HG02759 (cell line): ENCODE measurements around the gene MAVS.
"Not testable (repeated sequence)": the region's sequence is repeated elsewhere in the genome, so short reads cannot be mapped to it uniquely, and the experiment has no call there.

ENCODE experiments used
- ATAC-seq: cut with Tn5 transposase; IDR thresholded peaks from one replicate; pipeline ENCODE4 v1.9.1; 2021; ENCODE audit warnings: mild to moderate bottlenecking, moderate library complexity; ENCODE audit not compliant: unreplicated experiment

The MAVS gene

DNA sequence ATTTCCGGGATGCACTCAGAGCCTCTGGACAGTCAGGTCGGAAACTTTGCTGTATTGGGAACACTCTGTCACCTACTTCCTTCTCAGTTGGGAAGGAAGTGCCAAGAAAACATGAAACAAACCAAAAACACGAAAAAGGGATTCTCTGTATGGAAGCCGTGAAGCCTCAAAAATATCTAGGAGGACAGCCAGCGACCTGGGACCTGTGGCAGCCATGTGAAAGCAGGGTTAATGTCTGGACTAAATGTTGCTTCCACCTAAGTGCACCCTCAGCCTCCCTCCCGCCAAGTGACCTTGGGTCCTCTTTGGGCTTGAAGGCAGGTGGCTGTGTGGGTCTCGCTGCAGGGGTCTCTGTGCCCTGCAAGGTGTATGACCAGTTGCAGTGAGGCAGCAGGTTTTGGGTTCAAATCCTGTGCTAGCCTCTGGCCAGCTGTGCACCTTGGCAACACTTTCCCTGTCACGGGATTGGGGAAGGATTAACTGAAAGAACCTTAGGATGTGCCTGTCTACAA, 851 bp downstream of the MAVS start:
- no peak for ATAC-seq

DNA sequence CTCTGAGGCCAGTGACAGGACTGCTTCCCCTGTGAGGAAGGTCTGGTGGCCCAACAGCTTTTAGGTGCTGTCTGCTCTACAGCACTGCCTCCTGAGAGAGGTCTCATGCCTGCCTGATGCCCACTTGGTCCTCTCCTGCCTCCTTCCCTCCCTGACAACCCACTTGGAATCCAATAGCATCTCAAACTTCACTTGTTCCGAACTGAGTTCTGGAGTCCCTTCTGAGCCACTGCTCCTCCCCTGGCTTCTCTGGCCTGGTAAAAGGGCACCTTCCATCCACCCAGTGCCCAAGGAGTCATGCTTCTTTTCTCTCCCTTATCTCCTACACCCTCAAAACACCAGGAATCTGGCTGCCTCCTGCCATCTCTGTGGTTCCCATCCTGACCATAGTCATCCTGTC, 1.9 kb downstream of the MAVS start:
- no peak for ATAC-seq

DNA sequence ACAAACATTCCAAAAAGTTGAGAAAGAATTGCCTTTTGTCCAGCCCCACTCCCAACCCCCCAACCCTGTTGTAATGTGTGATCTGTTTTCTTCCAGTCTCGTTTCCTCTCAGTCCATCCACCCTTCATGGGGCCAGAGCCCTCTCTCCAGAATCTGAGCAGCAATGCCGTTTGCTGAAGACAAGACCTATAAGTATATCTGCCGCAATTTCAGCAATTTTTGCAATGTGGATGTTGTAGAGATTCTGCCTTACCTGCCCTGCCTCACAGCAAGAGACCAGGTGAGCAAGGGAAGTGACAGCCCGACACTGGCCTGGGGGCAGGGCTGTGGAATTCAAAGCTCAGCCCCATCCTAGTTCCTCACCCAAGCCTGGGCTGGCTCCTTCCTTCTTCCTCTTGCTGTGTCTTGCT, 7.8 kb downstream of the MAVS start:
- no peak for ATAC-seq

DNA sequence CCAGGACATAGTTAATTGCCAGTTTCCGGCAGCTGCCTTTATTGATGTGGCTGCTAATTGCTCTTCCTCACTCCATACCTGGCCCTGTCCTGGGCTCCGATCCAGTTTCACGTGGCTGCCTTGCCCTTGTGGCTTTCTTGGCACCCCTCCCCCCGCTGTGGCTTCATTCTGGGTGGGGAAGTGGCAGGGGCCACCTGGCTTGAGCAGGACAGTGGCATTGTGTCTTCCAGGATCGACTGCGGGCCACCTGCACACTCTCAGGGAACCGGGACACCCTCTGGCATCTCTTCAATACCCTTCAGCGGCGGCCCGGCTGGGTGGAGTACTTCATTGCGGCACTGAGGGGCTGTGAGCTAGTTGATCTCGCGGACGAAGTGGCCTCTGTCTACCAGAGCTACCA, 10.8 kb downstream of the MAVS start:
- ATAC-seq, result no peak

DNA sequence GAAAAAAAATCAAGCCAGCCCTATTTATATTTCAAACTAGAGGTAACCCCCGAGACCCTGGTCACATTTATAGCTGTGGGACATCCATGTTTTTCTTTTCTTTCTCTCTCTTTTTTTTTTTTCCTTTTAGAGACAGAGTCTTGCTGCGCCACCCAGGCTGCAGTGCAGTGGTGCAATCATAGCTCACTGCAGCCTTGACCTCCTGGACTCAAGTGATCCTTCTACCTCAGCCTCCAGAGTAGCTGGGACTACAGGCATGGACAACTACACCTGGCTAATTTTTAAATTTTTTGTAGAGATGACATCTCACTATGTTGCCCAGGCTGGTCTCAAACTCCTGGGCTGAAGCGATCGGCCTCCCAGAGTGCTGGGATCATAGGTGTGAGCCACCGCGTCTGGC, 12.1 kb downstream of the MAVS start:
- ATAC-seq, result no peak

DNA sequence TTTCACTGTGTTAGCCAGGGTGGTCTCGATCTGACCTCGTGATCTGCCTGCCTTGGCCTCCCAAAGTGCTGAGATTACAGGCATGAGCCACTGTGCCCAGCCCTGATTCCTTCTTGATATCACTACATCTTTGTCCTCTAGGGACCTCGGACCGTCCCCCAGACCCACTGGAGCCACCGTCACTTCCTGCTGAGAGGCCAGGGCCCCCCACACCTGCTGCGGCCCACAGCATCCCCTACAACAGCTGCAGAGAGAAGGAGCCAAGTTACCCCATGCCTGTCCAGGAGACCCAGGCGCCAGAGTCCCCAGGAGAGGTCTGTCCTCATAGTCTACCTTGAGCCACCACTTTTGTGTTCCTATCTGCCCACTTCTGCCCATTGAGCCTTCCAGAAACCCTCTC, 14.6 kb downstream of the MAVS start:
- no peak for ATAC-seq

DNA sequence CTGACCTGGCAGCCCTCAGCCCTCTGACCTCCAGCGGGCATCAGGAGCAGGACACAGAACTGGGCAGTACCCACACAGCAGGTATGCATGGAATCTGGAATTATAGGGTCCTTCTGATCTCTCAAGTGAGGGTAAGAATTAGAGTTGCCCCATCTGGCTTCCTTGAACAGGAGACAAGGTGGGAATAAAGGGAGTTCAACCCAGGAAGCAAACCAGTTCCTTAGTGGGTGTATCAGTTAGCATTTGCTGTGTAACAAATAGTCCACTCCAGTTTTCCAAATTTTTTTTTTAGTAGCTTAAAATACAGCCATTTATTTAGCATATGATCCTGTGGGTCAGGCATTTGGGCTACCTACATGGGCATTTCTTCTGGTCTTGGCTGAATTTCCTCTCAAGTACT, 15.7 kb downstream of the MAVS start:
- no peak for ATAC-seq

DNA sequence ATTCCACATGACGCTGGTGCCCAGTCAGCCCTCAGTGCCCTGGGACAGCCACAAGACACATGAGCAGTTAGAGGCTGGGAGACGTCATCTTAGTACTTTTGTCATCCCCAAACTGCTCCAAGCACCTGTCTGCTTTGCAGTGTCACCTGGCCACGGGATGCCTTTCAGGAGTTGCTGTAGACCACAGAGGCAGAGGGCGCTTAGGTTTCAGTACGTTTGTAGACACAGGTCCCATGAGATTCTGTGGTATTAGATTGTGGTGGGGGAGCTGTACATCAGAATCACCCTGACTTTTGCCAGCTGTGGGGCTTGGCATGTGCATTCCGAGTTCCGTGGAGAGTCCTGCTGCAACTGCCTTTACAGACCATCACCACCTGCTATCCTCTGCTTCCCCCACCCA, 16.7 kb downstream of the MAVS start:
- ATAC-seq, result no peak

DNA sequence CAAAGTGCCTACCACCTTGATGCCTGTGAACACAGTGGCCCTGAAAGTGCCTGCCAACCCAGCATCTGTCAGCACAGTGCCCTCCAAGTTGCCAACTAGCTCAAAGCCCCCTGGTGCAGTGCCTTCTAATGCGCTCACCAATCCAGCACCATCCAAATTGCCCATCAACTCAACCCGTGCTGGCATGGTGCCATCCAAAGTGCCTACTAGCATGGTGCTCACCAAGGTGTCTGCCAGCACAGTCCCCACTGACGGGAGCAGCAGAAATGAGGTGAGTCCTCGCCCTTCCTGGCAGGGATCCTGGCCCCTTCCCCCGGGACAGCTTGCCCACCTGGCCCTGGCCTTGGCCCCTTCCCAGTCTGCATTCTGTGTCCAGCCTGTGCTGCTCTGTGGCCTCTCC, 17.9 kb downstream of the MAVS start:
- no peak for ATAC-seq

DNA sequence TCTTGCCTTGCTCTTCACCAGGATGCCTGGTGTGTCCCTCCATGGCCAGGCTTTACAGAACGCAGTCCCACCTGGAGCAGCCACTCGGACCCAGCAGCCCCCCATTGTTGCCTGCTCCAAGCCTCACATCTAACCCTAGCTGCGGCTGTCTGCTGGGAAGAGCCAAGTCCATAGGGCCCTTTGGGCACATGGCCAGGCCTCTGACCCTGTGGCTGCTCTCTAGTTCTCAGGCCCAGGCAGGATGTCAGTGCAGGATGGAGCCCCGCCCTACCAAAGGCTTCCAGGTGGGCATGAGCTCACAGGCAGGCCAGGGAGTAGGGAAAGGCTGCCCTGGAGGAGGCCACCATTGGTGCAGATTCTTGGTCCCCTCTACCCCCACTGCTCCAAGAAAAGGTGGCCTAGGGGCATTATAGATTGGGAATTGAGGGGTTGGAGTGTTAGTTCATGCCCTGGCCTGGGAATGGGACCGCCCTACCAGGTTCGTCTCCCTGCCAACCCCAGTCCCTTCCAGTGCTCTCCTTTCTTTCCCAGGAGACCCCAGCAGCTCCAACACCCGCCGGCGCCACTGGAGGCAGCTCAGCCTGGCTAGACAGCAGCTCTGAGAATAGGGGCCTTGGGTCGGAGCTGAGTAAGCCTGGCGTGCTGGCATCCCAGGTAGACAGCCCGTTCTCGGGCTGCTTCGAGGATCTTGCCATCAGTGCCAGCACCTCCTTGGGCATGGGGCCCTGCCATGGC, 18.7 kb downstream of the MAVS start:
- no peak for ATAC-seq

DNA sequence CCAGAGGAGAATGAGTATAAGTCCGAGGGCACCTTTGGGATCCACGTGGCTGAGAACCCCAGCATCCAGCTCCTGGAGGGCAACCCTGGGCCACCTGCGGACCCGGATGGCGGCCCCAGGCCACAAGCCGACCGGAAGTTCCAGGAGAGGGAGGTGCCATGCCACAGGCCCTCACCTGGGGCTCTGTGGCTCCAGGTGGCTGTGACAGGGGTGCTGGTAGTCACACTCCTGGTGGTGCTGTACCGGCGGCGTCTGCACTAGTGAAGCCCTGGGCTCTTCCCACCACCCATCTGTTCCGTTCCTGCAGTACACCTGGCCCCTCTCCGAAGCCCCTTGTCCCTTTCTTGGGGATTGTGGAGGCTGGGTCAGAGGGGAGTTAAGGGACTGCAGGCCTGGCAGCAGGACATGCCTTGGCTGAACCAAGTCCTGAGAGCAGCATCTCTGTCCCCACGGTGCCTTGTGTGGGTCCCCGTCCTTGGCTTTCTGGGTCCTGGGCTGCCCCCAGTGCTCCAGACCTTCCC, 19.3 kb downstream of the MAVS start:
- no peak for ATAC-seq

DNA sequence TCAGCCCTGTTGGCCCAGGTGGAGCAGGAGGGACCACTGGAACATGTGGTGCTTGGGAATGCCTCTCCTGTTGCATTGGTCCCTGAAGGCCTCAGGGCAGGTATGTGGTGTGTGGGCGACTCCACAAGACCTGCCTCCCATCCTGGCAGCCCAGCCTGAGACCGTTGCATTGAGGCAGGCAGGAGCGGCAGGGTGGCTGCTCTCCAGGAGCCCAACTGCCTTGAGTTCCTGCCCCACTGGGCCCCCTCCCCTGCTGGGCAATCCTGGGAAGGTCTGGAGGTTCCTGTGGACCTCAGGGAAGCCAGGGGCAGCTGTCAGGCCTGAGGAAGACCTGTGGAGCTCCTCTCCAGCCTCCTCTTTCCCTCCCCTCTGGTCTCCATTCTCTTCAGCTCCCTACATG, 19.8 kb downstream of the MAVS start:
- ATAC-seq, result no peak

DNA sequence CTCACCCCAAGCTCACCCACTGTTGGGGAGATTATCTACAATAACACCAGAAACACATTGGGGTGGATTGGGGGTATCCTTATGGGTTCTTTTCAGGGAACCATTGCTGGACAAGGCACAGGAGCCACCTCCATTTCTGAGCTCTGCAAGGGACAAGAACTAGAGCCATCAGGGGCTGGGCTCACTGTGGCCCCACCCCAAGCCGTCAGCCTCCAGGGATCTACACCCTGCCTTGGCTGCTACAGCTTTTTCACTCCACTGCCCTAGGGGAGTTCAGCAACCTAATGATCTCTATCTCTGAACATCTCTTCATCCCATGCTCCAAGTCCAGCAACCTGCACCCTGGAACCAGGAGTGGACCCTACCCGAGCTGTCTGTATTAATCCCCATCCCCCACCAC, 21.2 kb downstream of the MAVS start:
- ATAC-seq, result no peak

DNA sequence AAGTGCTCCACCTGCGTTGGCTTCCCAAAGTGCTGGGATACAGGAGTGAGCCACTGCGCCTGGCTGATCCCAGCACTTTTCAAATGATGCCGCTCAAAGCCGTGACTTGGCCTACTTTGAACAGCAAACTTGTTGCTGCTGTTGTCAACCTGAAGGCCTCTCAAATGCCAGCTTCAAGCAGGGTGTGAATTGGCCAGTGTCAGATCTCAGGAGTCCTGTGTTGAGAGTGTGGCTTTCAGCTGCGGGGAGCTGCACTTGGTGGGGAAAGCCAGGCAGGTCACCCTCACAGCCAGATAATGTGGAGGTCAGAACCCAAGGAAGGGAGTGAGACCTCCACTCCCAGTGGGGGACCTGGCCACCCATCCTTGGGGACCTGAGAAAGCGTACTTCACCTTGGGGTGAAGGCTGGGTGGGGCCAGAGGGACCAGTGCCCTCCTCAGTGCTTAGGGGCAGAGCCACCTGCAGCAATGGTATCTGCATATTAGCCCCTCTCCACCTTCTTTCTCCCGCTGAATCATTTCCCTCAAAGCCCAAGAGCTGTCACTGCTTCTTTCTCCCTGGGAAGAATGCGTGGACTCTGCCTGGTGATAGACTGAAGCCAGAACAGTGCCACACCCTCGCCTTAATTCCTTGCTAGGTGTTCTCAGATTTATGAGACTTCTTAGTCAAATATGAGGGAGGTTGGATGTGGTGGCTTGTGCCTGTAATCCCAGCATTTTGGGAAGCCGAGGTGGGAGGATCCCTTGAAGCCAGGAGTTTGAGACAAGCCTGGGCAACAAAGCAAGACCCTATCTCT, 23.4 kb downstream of the MAVS start:
- no peak for ATAC-seq

DNA sequence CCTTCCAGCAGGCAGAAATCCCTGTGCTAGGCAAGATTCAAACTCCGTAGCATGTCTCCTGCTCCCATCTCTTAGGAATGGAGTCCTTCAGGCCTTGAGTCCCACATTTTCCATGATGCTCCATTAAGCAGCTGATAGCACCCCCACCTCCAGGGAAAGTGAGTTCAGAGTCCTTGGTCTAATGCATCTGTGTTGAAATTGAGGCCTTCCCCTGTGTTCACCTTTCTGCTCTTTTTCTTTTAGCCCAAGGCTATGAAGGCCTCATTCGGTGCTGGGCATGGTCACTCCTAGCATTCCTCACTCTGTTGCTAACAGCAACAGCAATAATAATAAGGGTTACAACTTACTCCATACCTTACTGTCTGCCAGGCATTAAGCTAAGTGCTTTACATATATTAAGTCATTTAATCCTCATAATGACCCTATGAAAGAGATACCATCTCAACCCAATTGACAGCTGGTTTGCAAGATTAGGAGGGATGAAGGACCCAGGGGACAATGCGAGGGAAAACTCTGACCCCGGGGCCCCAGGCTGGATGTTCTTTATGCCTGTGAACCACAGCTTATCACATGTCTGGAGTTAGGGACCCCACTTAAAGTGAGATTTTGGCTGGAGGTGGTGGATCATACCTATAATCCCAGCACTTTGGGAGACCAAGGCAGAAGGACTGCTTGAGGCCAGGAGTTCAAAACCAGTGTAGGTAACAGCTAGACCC, 25.1 kb downstream of the MAVS start:
- ATAC-seq, result no peak

DNA sequence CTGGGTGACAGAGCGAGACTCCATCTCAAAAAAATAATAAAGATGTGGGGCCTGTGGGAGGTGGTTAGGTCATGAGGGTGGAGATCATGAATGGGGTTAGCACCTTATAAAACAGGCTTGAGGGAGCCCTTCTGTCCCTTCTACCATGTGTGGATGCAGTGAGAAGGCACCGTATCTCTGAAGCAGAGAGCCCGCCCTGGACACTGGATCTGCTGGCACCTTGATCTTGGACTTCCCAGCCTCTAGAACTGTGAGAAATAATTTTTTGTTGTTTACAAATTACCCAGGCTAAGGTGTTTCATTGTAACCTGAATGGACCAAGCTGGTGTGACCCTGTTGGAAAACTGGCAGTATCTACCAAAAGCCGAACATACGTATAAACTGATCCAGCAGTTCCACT, 26.9 kb downstream of the MAVS start:
- ATAC-seq, result no peak

DNA sequence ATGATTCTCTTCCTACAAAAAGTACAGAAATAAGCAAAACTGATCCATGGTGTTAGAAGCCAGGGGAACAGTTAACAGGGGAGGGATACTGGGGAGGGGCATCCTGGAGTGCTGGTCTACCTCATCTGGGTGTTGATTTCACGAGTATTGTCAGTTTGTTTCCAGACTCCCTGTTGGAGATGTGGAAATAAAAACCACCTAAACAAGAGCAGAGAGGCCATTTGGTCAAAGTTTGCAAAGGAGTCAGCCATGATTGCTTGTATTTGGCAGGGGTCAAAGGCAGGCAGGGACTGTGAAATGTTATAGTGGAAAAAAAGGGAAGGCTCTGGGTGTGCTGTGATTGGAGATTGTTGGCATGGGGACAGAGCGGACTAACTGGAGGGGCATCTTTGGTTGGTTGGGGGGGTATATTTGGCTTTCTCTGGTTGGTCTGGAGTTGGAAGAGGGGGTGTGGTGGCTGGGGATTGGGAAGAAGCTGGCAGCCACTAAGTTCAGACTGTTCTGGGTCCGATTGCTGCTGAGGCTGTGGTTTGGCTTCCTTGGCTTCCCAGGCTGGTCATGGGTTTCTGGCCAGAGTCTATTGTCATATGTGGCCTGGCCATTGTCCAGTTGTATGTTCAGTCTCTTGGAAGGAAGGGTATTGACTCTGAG, 27.7 kb downstream of the MAVS start:
- ATAC-seq, result no peak

DNA sequence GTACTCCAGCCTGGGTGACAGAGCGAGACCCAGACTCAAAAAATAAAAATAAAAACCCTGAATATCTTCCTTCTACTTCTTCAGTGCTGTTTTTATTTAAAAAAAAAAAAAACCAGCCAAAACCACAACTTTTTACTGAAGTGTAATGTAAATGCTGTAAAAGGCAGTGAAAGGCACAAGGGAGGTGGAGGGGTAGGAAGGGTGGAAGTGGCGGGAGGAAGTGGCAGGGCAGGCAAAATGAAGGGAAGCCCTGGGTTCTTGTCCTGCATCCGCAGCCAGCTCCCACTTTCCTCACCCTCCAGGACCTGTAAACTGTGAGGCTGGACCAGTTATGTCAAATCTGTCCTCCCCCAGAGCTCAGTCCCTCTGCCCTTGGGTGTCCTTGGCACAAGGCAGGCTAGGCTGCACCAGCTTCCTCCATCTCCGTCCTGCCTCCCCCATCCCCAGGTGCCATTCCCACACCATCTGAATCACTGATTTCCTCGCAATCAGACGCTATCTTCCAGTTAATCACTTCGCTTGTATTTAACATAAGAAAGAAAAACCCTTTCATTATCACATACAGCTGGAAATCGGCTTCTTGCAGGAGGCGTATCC, 28.8 kb downstream of the MAVS start:
- ATAC-seq, result no peak

DNA sequence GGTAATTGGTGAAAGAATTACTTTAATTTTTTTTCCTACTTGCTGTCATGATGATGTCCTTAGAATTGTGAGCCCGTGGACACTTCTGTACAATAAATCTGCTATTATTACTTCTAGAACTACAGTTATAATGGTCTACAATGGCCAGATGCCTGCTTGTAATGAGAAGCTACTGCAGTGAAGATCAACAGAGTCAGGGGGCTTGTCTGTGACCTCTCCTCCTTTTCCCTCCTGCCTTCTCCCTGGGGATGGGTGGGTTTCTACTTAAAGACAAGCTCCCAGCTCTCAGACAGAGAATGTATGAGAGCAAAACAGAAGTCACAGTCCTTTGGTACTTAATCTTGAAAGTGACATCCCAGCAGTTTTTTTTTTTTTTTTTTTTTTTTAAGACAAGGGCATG, 29.4 kb downstream of the MAVS start:
- ATAC-seq, result no peak

DNA sequence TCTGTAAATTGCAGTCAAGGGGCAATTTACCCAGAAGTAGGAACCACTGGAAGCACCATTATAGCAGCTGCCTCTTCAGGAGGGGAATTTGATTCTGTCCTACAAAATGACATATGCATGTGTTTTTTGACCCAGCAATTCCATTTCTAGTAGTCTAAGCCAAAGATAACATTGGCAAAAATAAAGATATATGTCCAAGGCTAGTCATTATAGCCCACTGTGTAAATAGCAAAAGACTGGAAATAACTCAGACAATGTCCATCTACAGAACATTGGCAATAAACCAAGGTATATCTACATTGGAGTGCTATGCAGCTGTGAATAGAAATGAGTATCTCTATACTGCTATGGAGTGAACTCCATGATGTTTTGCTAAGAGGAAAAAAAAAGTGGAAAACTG, 30.0 kb downstream of the MAVS start:
- ATAC-seq, result no peak

DNA sequence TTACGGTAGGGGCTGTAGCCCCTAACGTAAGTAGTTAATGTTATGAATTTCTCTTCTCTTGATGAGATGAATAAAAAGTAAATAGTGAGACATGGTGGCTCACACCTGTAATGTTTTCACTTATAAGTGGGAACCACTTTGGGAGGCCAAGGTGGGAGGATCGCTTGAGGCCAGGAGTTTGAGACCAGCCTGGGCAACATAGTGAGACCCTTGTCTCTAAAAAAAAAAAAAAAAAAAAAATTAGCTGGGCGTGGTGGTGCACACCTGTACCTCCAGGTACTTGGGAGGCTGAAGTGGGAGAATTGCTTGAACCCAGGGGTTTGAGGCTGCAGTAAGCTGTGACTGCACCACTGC, 32.3 kb downstream of the MAVS start:
- ATAC-seq, result not testable (repeated sequence)
